Caco-2 (cell line): ENCODE data around the gene ST6GAL2. TPM values are rescaled to one million over a fixed set of nuclear protein-coding genes. Genes with fewer than 3 reads are reported as not detected.

Source experiments
- BruUV-seq: library from RNA; stranded (reverse); fragments of 400-500 nt; replicated peaks from 2 replicates; lab custom pipeline; 2021; lab: Mats Ljungman, UMichigan
- CTCF ChIA-PET: fragments of 300-600 bp; sonication (Branson Sonifier 250); formaldehyde crosslinking; loops from one replicate; lab custom pipeline; 2022; ENCODE audit warnings: antibody characterized with exemption; lab: Charles Lee
- POLR2A ChIA-PET: fragments of 300-600 bp; sonication (Branson Sonifier 250); formaldehyde crosslinking; loops from one replicate; lab custom pipeline; 2022; ENCODE audit warnings: antibody characterized with exemption; lab: Charles Lee
- DNase-seq, 2 experiments: peaks; one replicate each; pipeline versions ENCODE4 v3.0.0 to v3.0.0-alpha.2; 2020 to 2022
- H3K27me3 ChIP-seq: replicated peaks from 2 replicates; pipeline ENCODE4 v1.6.0; 2011; ENCODE audit warnings: low read length; ENCODE audit not compliant: control insufficient read depth, insufficient read depth
- H3K36me3 ChIP-seq: 2 replicates; pipeline ENCODE4 v1.5.1; 2011; ENCODE audit warnings: low read length; ENCODE audit not compliant: control insufficient read depth, insufficient read depth
- H3K4me1 ChIP-seq: fragments of 250-450 bp; sonication (Bioruptor Pico); 2 replicates; pipeline ENCODE4 v1.5.1; 2020; ENCODE audit warnings: mild to moderate bottlenecking
- H3K4me3 ChIP-seq: 2 replicates; pipeline ENCODE4 v1.5.1; 2011; ENCODE audit warnings: low read depth, mild to moderate bottlenecking, control low read depth, low read length
- H3K9me3 ChIP-seq: fragments of 250-450 bp; sonication (Bioruptor Pico); 2 replicates; pipeline ENCODE4 v1.5.1; 2020; ENCODE audit warnings: mild to moderate bottlenecking, moderate library complexity
- H3K27ac Mint-ChIP-seq: one replicate; pipeline ENCODE4 v1.8.0; 2022; ENCODE audit warnings: mixed read lengths; ENCODE audit not compliant: unreplicated experiment
- H3K27me3 Mint-ChIP-seq: one replicate; pipeline ENCODE4 v1.8.0; 2022; ENCODE audit warnings: mixed read lengths; ENCODE audit not compliant: insufficient read depth, unreplicated experiment
- H3K36me3 Mint-ChIP-seq: one replicate; pipeline ENCODE4 v1.8.0; 2022; ENCODE audit warnings: mild to moderate bottlenecking, mixed read lengths; ENCODE audit not compliant: insufficient read depth, unreplicated experiment
- H3K4me1 Mint-ChIP-seq: one replicate; pipeline ENCODE4 v1.8.0; 2022; ENCODE audit warnings: low read depth, mixed read lengths; ENCODE audit not compliant: unreplicated experiment
- H3K4me3 Mint-ChIP-seq: one replicate; pipeline ENCODE4 v1.8.0; 2022; ENCODE audit warnings: mild to moderate bottlenecking, moderate library complexity, mixed read lengths; ENCODE audit not compliant: unreplicated experiment
- H3K9me3 Mint-ChIP-seq: one replicate; pipeline ENCODE4 v1.8.0; 2022; ENCODE audit warnings: mixed read lengths; ENCODE audit not compliant: unreplicated experiment
- CTCF ChIP-seq, 2 experiments: fragments of 200-600 bp in 1 of 2; IDR thresholded peaks; 1 replicate in 1 of 2; 2 replicates in 1 of 2; pipeline versions ENCODE4 v1.5.1 to v1.8.0; 2011 to 2022; ENCODE audit warnings: antibody characterized with exemption in 1 of 2, control low read depth in 1 of 2, inconsistent platforms in 1 of 2, low read depth in 1 of 2, low read length in 1 of 2, mild to moderate bottlenecking in 1 of 2, moderate library complexity in 1 of 2; ENCODE audit not compliant: insufficient read depth in 1 of 2, severe bottlenecking in 1 of 2, unreplicated experiment in 1 of 2
- intact Hi-C: fragments of 100-400 bp; cut with micrococcal nuclease; formaldehyde crosslinking; loops from one replicate; pipeline ENCODE4 v1.10.0; 2022; ENCODE audit not compliant: unreplicated experiment
- total RNA-seq: library from RNA; stranded (reverse); gene quantifications from 2 replicates; pipeline ENCODE4 v1.2.3, GENCODE V29; 2022

Gene ST6GAL2
- total RNA-seq, 1 experiment from 2014 or later: not detected

GRCh38 chr2:106833256-106833655 is 52.7 kb downstream of the ST6GAL2 start:
- Mint-ChIP-seq H3K4me1 (no peaks in the 10 kb centered on the region), H3K36me3 (no peaks in the 10 kb centered on the region), H3K9me3 (no peaks in the 10 kb centered on the region), H3K4me3 (no peak overlapping the region), H3K27ac (no peak overlapping the region), H3K27me3 (peaks cover 11% of the 10 kb centered on the region)
- no peaks in the 10 kb centered on the region for H3K4me1 ChIP-seq
- no TSS peak for BruUV-seq
- no peak for TF ChIP-seq CTCF (IDR thresholded peaks at IDR 0.05; ENCODE audit: insufficient read depth in 1 of 2, low read depth in 1 of 2, low read length in 1 of 2, severe bottlenecking in 1 of 2, unreplicated experiment in 1 of 2)
- ChIA-PET POLR2A (no interaction called here), CTCF (no interaction called here)
- H3K4me3 ChIP-seq: no peak overlapping the region
- DNase-seq: no peak
- intact Hi-C loops: no loop called here
- no peaks in the 10 kb centered on the region for H3K36me3 ChIP-seq
- no peaks in the 10 kb centered on the region for H3K27me3 ChIP-seq
- no peaks in the 10 kb centered on the region for H3K9me3 ChIP-seq

GRCh38 chr2:106831816-106832569 is 54.0 kb downstream of the ST6GAL2 start:
- TF ChIP-seq CTCF (IDR thresholded peaks at IDR 0.05; ENCODE audit: insufficient read depth in 1 of 2, low read depth in 1 of 2, low read length in 1 of 2, severe bottlenecking in 1 of 2, unreplicated experiment in 1 of 2): no peak
- BruUV-seq: no TSS peak
- no peaks in the 10 kb centered on the region for H3K9me3 ChIP-seq
- no peaks in the 10 kb centered on the region for H3K27me3 ChIP-seq
- DNase-seq: no peak
- H3K4me3 Mint-ChIP-seq: no peak overlapping the region
- H3K36me3 ChIP-seq: no peaks in the 10 kb centered on the region
- no peaks in the 10 kb centered on the region for H3K9me3 Mint-ChIP-seq
- no peak overlapping the region for H3K27ac Mint-ChIP-seq
- no peaks in the 10 kb centered on the region for H3K4me1 ChIP-seq
- no peak overlapping the region for H3K4me3 ChIP-seq
- H3K36me3 Mint-ChIP-seq: no peaks in the 10 kb centered on the region
- POLR2A ChIA-PET: no interaction called here
- H3K4me1 Mint-ChIP-seq: no peaks in the 10 kb centered on the region
- intact Hi-C loops: no loop called here
- peaks cover 11% of the 10 kb centered on the region for H3K27me3 Mint-ChIP-seq
- CTCF ChIA-PET: no interaction called here

GRCh38 chr2:106831241-106831640 is 54.7 kb downstream of the ST6GAL2 start:
- H3K9me3 Mint-ChIP-seq: no peaks in the 10 kb centered on the region
- peaks cover 11% of the 10 kb centered on the region for H3K27me3 Mint-ChIP-seq
- CTCF ChIA-PET: no interaction called here
- H3K27ac Mint-ChIP-seq: no peak overlapping the region
- intact Hi-C loops: no loop called here
- no TSS peak for BruUV-seq
- no peak for TF ChIP-seq CTCF (IDR thresholded peaks at IDR 0.05; ENCODE audit: insufficient read depth in 1 of 2, low read depth in 1 of 2, low read length in 1 of 2, severe bottlenecking in 1 of 2, unreplicated experiment in 1 of 2)
- Histone ChIP-seq H3K27me3 (no peaks in the 10 kb centered on the region), H3K4me3 (no peak overlapping the region), H3K9me3 (no peaks in the 10 kb centered on the region), H3K36me3 (no peaks in the 10 kb centered on the region), H3K4me1 (no peaks in the 10 kb centered on the region)
- POLR2A ChIA-PET: no interaction called here
- no peaks in the 10 kb centered on the region for H3K36me3 Mint-ChIP-seq
- no peak for DNase-seq
- no peaks in the 10 kb centered on the region for H3K4me1 Mint-ChIP-seq
- no peak overlapping the region for H3K4me3 Mint-ChIP-seq
